HepG2 (cell line): ENCODE results near the gene TBCD. TPM values are rescaled to one million over a fixed set of nuclear protein-coding genes. Genes with fewer than 3 reads are reported as not detected.

Source experiments
- BRCA1 ChIP-seq: sonication (generic); formaldehyde crosslinking; IDR thresholded peaks from 2 replicates; pipeline ENCODE4 v1.4.0; 2020; ENCODE audit warnings: missing genetic modification reagents
- CENPBD1 ChIP-seq: sonication (generic); formaldehyde crosslinking; IDR thresholded peaks from 2 replicates; pipeline ENCODE4 v1.8.0; 2022; ENCODE audit warnings: missing genetic modification reagents, low read depth, mild to moderate bottlenecking, borderline replicate concordance
- HOXA3 ChIP-seq: sonication (generic); formaldehyde crosslinking; IDR thresholded peaks from 2 replicates; pipeline ENCODE4 v1.5.0; 2020; ENCODE audit warnings: missing genetic modification reagents
- KLF9 ChIP-seq: IDR thresholded peaks from 2 replicates; pipeline ENCODE4 v1.6.1; 2016; ENCODE audit warnings: low read depth
- NFKB2 ChIP-seq: sonication (generic); formaldehyde crosslinking; IDR thresholded peaks from 2 replicates; pipeline ENCODE4 v1.4.0; 2020; ENCODE audit warnings: missing genetic modification reagents, borderline replicate concordance
- RFXAP ChIP-seq: sonication (generic); formaldehyde crosslinking; IDR thresholded peaks from 2 replicates; pipeline ENCODE4 v1.4.0; 2020; ENCODE audit warnings: missing genetic modification reagents, borderline replicate concordance
- SALL1 ChIP-seq: sonication (generic); formaldehyde crosslinking; IDR thresholded peaks from 2 replicates; pipeline ENCODE4 v1.8.0; 2022; ENCODE audit warnings: mild to moderate bottlenecking, missing genetic modification reagents
- SMYD3 ChIP-seq: sonication (generic); formaldehyde crosslinking; IDR thresholded peaks from 2 replicates; pipeline ENCODE4 v1.8.1; 2023; ENCODE audit warnings: mild to moderate bottlenecking, missing genetic modification reagents
- SNAPC4 ChIP-seq: sonication (generic); formaldehyde crosslinking; IDR thresholded peaks from 2 replicates; pipeline ENCODE4 v1.4.0; 2020; ENCODE audit warnings: mild to moderate bottlenecking, missing genetic modification reagents
- TCF7L2 ChIP-seq: IDR thresholded peaks from 2 replicates; pipeline ENCODE4 v1.6.1; 2011; ENCODE audit warnings: mild to moderate bottlenecking, low read depth, low read length, moderate library complexity
- ZBTB21 ChIP-seq: sonication (generic); formaldehyde crosslinking; IDR thresholded peaks from 2 replicates; pipeline ENCODE4 v1.4.0; 2020; ENCODE audit warnings: missing genetic modification reagents
- ZNF225 ChIP-seq: sonication (generic); formaldehyde crosslinking; IDR thresholded peaks from 2 replicates; pipeline ENCODE4 v1.4.0; 2020; ENCODE audit warnings: mild to moderate bottlenecking, missing genetic modification reagents
- ZNF678 ChIP-seq: sonication (generic); formaldehyde crosslinking; IDR thresholded peaks from 2 replicates; pipeline ENCODE4 v1.4.0; 2020; ENCODE audit warnings: mild to moderate bottlenecking, missing genetic modification reagents
- ZNF773 ChIP-seq: sonication (generic); formaldehyde crosslinking; IDR thresholded peaks from 2 replicates; pipeline ENCODE4 v1.4.0; 2020; ENCODE audit warnings: missing genetic modification reagents, borderline replicate concordance
- polyA plus RNA-seq, 8 experiments: library from polyadenylated mRNA; depleted of rRNA in 3 of 8; stranded (reverse) in 7 of 8; unstranded in 1 of 8; fragments of >200 nt; fragmentation: Illumina TruSeq in 4 of 8; extraction: Trizol in 4 of 8; gene quantifications; 2 replicates each; pipeline versions ENCODE4 v1.2.1 to v1.2.3, GENCODE V29; 2011 to 2016; ENCODE audit warnings: low read depth in 4 of 8, missing spikeins in 1 of 8, mixed read lengths in 1 of 8; ENCODE audit not compliant: insufficient read depth in 1 of 8
- total RNA-seq, 5 experiments: library from RNA; depleted of rRNA; stranded (reverse); fragments of >200 nt; fragmentation: Illumina TruSeq; extraction: Trizol; gene quantifications; 2 replicates each; pipeline ENCODE4 v1.2.3, GENCODE V29; 2016; ENCODE audit warnings: low read depth in 1 of 5
- TF ChIP-seq, protein P1 (sequence below): sonication (generic); formaldehyde crosslinking; IDR thresholded peaks from 2 replicates; pipeline ENCODE4 v1.5.0; 2020; ENCODE audit warnings: mild to moderate bottlenecking, missing genetic modification reagents, moderate library complexity
- TF ChIP-seq, protein P2 (sequence below): sonication (generic); formaldehyde crosslinking; IDR thresholded peaks from 2 replicates; pipeline ENCODE4 v1.4.0; 2020; ENCODE audit warnings: missing genetic modification reagents
- TF ChIP-seq, protein P3 (sequence below): sonication (generic); formaldehyde crosslinking; IDR thresholded peaks from 2 replicates; pipeline ENCODE4 v1.5.0; 2020; ENCODE audit warnings: mild to moderate bottlenecking, missing genetic modification reagents

The TBCD gene
- total and polyA plus RNA-seq, 2 of the 13 experiments (the other 11 are each of a cell fraction or from before 2014, with no cell fraction given): 33.9 to 54.8 TPM

DNA sequence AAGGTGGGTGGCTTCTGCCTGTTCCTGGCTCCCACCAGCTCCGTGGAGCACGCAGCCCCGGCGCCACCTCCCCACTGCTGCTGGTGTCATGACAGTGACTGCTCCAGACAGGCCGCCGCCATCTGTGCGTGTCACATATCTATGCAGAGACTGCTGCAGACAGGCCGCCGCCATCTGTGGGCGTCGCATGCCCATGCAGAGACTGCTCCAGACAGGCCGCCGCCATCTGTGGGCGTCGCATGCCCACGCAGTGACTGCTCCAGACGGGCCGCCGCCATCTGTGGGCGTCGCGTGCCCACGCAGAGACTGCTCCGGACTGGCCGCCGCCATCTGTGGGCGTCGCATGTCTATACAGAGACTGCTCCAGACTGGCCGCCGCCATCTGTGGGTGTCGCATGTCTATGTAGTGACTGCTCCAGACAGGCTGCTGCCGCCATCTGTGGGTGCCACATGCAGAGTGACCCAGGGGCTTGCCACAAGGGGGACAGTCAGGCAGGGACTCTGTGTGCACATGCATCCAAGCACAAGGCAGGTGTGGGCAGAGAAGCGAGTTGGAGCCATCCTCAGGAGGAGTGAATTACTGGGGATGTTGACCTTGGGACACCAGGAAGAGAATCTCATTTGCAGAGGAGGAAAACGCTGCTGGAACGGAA is 38.7 kb upstream of the TBCD start (continued):
- TF ChIP-seq, protein P1, sequence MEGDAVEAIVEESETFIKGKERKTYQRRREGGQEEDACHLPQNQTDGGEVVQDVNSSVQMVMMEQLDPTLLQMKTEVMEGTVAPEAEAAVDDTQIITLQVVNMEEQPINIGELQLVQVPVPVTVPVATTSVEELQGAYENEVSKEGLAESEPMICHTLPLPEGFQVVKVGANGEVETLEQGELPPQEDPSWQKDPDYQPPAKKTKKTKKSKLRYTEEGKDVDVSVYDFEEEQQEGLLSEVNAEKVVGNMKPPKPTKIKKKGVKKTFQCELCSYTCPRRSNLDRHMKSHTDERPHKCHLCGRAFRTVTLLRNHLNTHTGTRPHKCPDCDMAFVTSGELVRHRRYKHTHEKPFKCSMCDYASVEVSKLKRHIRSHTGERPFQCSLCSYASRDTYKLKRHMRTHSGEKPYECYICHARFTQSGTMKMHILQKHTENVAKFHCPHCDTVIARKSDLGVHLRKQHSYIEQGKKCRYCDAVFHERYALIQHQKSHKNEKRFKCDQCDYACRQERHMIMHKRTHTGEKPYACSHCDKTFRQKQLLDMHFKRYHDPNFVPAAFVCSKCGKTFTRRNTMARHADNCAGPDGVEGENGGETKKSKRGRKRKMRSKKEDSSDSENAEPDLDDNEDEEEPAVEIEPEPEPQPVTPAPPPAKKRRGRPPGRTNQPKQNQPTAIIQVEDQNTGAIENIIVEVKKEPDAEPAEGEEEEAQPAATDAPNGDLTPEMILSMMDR (CRISPR knock-in tag): peak; percentile 24; the same call in 1 of the 2 replicates
- TF ChIP-seq HOXA3 (peak; percentile 30; the same call in 1 of the 2 replicates), RFXAP (no peak), SMYD3 (CRISPR knock-in tag) (no peak), BRCA1 (CRISPR knock-in tag) (no peak), CENPBD1 (CRISPR knock-in tag) (no peak), KLF9 (CRISPR knock-in tag) (no peak), ZNF678 (CRISPR knock-in tag) (no peak), ZNF773 (no peak), NFKB2 (no peak), SALL1 (no peak), ZNF225 (CRISPR knock-in tag) (0 out of 2 replicates have a peak, but pooled peaks have one; percentile 19), TCF7L2 (no peak), ZBTB21 (CRISPR knock-in tag) (no peak), SNAPC4 (CRISPR knock-in tag) (no peak)
- TF ChIP-seq, protein P2, sequence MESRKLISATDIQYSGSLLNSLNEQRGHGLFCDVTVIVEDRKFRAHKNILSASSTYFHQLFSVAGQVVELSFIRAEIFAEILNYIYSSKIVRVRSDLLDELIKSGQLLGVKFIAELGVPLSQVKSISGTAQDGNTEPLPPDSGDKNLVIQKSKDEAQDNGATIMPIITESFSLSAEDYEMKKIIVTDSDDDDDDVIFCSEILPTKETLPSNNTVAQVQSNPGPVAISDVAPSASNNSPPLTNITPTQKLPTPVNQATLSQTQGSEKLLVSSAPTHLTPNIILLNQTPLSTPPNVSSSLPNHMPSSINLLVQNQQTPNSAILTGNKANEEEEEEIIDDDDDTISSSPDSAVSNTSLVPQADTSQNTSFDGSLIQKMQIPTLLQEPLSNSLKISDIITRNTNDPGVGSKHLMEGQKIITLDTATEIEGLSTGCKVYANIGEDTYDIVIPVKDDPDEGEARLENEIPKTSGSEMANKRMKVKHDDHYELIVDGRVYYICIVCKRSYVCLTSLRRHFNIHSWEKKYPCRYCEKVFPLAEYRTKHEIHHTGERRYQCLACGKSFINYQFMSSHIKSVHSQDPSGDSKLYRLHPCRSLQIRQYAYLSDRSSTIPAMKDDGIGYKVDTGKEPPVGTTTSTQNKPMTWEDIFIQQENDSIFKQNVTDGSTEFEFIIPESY (CRISPR knock-in tag): peak; percentile 76; the same call in 1 of the 2 replicates
- TF ChIP-seq, protein P3, sequence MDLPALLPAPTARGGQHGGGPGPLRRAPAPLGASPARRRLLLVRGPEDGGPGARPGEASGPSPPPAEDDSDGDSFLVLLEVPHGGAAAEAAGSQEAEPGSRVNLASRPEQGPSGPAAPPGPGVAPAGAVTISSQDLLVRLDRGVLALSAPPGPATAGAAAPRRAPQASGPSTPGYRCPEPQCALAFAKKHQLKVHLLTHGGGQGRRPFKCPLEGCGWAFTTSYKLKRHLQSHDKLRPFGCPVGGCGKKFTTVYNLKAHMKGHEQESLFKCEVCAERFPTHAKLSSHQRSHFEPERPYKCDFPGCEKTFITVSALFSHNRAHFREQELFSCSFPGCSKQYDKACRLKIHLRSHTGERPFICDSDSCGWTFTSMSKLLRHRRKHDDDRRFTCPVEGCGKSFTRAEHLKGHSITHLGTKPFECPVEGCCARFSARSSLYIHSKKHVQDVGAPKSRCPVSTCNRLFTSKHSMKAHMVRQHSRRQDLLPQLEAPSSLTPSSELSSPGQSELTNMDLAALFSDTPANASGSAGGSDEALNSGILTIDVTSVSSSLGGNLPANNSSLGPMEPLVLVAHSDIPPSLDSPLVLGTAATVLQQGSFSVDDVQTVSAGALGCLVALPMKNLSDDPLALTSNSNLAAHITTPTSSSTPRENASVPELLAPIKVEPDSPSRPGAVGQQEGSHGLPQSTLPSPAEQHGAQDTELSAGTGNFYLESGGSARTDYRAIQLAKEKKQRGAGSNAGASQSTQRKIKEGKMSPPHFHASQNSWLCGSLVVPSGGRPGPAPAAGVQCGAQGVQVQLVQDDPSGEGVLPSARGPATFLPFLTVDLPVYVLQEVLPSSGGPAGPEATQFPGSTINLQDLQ: no peak
